Eye (tissue), 1 donor: ENCODE results near the gene REG3G.

Experiments used
- DNase-seq: peaks from one replicate; pipeline ENCODE4 v3.0.0-alpha.2; 2015

Gene REG3G

DNA sequence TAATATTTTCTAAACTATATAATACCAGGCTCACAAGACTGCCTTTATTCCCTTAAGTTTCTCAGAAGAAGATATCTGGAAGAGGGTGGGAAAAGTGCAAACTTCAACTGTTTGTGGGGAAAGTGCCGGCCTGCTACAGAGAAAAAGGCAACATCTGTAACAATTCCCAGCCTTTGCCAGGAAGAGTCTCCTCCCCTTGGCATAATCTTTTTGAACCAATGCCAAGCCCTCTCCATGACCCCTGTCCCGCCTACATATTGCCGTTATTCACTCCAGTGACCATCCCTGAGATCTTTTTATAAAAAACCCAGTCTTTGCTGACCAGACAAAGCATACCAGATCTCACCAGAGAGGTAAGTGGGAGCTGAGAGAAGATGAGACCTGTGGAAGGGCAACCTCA lies at the start of gene REG3G:
Gene REG3G (plus strand): TSS at position 282 of the 400 bp plus-strand sequence. CDS start 392 bp downstream, outside the sequence.
- DNase-seq: no peak

DNA sequence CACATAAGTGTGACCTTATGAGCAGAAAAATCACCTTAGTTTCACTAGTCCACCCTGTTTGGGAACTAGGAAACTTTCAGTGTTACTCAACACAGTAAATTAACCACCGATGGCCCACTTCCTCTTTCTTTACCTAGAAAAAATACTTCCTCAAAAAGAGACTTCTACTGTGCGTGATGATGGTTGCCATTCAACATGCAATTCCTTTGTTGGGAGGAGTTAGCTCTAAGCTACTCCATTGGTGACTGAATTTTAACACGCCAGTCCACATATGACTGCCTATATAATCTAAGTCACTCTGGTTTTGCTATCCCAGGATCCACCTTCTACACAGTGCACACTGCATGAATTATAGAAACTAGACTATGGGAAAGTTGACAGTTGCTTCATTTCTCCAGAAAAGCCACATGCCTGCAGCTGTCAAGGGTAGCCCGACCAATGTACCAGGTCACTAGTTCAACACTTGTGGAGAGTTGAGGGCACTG lies 47.8 kb upstream of the REG3G start:
- no peak for DNase-seq

DNA sequence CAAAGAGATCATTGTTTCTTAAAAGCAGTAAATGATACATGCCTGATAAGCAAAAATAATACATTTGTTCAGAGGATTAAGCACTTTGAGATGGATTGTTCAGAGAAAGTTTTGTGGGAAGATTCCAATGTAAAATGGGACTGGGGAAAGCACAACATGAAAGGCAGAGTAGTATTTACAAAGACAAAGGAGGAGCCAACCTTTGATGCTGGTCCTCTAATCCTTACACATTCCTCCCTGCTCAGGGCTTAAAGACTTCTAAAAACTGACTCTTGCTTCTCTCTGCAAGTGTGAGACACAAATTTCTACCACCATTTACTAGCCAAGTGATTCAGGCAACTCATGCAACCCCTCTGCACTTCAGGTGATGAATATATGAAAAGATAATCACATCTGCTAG lies 47.2 kb upstream of the REG3G start:
- DNase-seq: no peak

DNA sequence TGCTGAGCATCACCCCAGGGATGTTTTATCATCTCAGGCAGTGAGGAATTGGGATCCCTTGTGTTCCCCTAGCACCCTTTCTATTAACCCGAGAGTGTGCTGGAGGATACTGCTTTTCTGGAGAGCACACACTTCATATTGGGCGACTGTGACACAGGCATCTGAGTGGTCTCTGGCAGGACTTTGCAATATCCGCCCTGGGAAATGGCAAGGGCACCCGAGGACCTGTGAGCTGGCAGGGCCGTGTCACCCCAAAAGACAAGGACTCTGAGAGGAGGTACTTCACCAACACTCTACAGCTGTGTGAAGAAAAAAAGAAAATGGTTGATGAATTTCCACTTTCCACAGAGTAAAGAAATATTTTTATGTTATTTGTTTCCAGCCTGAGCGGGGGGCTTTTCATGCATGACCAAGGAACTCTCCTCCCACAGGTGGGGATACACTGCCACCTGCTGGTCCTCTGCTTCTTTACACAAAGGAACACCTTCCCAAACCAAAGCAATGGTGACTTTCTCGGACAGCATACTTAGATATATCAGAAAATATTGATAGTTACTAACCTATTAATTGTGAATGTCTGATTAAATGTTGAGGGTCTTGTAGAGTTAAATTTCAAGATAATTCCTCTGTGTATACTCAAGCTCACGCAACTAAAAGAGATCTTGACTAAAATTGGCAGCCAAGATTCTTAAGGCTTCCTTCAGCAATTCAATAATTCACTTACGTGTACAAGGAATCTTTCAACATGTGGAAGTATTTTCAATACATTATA lies 45.9 kb upstream of the REG3G start:
- peak; percentile 93 for DNase-seq

DNA sequence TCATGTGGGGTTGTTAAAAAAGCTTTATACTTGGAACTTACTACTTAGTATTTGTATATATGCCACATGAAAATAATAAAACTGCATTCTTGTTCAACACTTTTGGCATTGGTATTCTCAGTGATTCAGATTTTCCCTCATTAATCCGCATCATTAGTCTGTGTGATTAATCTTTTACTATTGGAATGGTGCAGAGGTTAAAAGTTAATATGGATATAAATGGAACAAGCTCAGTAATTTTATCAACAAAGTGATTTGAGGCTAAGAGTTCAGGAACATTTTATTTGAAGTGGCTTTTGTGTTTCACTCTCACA lies 45.4 kb upstream of the REG3G start:
- DNase-seq: peak; percentile 30

DNA sequence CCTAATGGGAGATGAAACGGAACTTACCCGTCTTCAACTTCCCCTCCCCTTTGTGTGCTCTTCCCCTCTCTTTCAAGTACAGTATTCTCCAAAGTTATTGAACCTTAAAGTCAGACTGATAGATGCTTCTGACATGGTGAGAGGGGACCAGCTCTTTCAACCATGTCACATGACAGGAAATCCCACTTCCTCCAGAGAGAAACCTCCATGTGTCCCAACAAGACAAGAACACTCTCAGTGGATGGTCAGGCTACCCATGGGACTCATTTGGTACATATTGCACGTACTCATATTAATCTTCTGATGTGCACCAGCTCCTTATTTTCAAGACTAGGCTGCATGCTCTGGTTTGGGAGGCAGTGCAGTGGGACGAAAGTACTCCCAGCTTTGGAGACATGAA lies 44.6 kb upstream of the REG3G start:
- DNase-seq: no peak

DNA sequence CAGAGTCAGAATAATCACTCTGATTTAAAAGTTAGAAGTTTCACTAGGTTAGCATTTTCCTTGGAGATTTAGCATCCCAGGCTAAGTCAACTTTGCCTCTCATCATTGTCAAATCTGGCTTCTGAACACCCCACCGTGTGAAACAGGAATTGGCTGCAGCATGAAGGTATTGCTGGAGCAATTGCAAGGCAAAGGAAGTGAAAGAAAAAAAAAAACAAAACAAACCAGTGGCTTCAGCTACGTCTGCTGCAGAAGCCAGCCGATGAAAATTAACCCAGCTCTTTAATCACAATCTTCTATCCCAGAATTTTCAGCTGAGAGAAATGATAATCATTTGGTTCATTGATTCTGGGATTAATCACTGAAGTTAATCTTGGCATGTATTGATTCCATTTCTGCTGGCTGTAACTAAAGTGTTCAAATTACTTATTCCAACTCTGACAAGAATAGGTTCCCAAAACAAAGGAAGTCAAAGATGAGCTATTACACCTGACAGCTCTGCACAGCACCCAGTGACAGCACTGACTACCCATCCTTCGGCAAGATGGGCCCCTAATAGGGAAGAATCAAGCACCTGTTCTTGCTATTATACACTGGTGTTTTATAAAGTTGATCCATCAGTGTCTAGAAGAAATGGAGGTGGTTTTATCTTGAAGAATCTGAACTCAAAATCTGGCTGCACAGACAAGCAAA lies 42.7 kb upstream of the REG3G start:
- DNase-seq: no peak

DNA sequence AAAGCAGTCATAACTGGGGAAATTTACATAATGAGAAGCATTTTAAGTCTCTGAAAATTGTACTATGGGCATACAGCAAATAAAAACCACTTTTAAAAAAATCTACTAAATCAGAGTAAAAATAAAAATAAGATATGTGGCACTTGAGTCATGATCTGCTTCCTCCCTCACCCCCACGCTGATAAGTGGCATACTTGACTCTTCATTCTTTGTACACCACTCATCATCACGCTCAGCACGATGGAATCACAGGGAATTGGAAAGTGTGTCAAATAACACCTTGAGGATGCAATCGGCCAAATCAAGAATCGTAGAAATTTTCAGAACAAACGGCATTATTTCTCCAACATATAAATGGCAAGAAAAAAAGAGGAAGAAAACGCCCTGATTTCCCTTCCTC lies 41.1 kb upstream of the REG3G start:
- no peak for DNase-seq

DNA sequence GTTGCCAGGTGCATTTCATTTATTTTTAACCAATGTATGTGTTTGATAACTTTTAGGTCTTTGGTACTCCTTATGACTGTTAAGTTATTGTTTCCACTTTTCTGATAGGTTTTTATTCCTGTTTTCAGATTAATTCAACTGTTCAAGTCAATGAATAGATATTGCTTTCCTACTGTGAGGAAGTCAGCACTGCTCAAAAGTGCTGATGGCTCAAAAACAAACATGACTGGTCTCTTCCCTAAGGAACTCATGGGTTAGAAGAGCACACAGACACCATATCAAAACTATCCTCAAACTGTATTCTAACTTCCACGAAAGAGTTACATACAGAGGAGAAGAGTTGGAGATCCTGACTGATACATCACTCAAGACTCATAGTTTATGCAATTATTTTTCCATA lies 39.9 kb upstream of the REG3G start:
- no peak for DNase-seq

DNA sequence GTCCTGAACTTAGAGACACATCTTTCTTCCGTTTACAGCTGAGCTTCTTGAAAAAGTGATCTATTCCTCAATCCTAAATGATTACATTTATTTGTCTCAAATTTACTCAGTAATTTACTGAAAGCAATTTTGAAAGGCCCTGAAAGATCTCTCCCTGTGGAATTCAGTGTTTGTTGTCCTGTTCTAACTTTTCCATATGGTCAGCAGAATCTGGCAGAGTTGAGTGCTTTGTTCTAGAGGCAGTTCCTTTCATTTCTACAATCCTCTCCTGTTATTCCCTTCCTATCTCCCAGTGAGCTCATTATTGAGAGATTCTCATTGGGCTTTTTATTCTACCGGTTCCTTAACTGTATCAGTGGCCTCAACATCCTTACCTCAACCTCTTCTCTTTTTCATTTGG lies 36.5 kb upstream of the REG3G start:
- no peak for DNase-seq

DNA sequence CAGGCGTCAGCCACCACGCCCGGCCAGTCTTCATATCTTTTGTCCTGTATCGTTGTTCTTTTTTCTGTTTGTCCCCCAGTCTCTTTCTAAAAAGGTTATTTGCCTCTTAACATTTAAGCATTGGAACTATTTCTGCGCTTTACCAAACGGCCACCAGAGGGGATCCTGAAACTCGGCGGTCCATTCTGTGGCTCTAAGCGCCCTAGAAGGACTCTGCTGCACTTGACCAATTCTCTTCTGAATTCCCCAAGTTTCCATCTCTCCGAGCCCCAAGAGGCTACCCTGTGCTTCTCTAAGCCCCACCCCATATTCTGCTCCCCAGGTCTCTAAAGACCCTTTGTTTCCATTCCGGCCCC lies 33.1 kb upstream of the REG3G start:
- peak; percentile 74 for DNase-seq

DNA sequence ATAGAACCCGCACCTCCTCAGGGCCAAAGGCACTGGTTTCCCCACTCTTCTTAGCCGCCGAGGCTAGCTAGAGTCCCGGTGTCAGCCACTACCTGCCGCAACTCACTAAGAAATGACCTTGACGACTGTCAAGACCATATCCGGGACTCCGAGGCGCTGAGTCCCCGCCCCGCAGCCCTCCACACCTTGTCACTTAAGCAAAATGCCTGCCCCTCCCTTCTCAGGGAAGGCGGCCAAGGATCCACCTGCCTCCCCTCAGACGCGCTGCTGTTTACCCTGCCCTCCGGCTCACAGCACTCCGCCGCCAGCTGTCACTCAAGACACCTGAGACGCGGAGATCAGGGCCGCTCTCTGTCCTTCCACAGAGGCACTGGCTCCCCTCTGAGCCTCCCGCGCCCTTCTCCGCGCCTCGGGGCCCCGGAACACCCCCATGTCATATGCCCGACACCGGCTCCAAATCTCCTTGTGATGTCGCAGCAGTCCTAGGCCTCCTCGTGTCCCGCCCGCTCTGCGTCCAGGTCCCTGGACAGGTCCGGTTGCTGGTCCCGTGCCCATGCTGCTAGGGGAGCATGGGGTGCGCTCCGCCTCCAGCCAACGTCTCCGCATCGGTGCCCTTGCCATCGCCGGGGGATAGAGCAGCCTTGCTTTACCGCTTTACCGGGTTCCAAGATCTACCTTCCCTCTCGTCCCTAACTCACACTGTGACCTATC lies 32.5 kb upstream of the REG3G start:
- peak; percentile 60 for DNase-seq

DNA sequence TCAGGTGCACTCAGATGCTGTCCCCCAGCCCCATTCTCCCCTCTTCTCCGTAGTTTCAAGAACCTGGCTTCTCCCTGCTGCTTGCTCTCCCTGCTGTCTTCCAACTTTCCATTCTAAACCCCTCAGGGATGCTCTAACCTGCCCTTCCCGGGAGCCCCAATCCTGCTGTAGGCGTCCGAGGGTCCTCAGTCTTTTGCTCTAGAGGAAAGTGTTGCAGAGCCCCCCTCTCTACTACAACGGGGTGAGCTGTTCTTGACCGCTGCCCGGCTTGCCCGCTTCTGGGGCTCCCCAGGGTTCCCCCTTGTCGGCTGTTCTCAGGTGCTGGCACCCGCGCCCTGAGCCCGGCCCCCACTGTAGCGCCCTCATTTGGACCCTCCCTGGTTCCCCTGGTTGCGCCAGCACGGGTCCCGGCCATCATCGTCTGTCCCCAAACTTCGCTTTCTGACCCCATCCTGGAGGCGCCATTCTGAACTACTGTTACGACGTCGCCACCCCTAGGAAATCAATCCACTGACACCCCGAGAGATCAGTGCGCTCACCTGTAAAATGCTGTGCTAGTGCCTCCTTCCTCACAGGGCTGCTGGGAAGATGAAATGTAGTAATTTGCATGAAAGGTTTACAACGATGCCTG lies 31.9 kb upstream of the REG3G start:
- no peak for DNase-seq

DNA sequence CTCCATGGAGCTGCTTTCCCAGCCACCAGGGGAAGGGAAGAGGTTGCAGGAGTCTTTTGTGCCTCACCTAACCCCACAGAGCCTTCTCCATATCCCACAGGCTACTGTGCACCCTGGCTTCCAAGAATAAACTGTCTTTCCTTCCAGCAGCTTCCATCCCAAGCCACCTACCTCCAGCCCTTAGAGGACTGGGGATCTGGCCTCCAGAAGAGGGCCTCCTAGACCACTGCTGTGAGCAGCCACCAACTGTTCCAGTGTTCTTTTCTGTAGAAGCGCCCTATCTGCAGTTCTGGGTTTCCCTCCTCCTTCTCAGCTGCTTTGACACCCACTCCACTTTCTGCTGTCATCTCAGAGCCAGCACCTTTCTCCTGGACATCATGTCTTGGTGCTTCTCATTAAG lies 30.7 kb upstream of the REG3G start:
- DNase-seq: no peak

DNA sequence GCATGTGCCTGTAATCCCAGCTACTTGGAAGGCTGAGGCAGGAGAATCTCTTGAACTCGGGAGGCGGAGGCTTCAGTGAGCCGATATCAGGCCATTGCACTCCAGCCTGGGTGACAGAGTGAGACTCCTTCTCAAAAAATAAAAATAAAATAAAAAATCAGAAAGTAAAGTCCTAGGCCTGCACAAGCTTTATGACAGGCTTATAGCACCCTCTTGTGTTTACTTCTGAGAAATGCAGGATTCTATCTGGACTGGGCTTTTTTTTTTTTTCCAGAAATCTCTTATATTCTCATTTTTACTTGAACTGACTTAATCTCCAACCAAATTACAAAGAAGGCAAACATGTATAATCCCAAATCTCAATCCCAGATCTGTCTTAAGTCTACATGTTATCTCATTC lies 26.1 kb upstream of the REG3G start:
- peak; percentile 69 for DNase-seq

DNA sequence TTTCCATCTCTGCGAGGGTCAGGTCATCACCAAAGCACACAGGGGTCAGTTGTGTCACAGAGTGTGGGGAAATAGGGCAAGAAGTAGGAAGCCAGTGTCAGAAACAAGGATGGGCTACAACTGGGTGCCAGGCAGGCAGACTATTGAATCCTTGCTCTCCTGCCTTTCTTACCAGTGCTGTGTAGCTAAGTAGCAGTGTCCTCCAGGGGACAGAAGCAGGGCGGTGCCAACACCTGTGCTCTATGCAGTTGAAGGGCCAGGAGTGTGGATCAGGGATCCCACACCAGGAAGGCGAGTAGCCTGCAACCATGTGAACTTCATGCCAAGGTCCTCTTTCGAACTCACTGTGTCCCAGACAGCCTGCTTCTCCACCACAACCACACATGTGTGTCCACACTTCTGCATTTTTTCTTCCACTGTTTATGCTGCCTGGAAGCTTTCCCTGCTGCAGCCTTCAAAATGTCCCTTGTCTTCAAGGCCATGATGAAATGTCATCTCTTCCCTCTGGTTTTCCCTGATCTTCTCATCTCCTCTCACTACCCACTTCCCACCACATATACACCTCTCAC lies 25.4 kb upstream of the REG3G start:
- DNase-seq: no peak

DNA sequence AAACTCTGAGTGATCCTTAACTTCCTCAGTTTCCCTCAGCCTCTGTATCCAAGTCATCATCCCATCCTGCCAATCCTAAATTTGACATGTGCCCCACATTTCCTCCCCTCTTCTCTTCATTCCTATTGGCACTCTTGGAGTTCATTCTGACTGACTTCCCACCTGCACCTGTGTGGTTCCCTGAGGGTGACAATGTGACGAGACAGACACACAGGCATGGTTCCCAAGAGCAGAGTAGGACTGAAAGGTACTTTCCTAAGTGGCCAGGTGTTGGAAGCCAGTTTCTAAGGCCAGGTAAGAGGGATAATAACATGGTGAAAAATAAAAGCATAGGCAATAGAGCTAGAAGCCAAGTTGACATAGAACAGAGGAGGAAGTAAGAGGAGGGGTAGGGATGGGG lies 24.2 kb upstream of the REG3G start:
- no peak for DNase-seq

DNA sequence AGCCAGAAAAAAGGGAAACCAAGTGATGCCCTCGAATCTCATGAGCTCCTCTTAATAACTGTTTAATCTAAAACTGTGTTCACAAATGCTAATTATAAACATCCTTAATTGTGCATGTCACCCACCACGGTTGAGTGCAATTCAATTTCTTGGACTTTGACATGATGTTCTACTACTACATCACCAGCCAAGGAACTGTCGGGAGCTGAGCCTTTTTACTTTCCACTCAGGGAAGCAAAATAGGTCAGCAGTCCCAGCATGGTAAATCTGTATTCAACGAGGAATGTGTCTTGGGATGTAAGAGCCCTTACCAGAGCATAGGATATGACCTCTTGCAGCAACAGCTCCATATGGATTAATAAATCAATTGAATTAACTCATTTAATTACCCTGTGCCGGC lies 20.8 kb upstream of the REG3G start:
- peak; percentile 53 for DNase-seq

DNA sequence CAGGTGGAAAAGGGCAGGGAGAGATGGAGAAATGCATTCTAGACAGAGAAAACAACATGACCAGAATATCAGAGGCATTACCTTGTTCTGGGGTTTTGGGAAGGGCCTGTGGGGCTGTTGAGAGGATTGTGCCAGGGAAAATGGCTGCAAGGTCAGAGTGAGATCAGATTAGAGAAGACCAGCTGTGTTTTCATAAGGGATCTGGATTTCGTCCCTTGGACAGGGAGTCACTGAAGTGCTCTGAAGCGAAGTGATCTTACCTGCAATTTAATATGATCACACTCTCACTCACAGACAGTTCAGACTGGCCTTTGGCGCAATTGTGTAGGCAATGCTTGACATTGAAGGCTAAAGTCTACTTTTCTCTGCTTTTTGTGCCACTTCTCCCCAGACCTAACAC lies 20.3 kb upstream of the REG3G start:
- no peak for DNase-seq

DNA sequence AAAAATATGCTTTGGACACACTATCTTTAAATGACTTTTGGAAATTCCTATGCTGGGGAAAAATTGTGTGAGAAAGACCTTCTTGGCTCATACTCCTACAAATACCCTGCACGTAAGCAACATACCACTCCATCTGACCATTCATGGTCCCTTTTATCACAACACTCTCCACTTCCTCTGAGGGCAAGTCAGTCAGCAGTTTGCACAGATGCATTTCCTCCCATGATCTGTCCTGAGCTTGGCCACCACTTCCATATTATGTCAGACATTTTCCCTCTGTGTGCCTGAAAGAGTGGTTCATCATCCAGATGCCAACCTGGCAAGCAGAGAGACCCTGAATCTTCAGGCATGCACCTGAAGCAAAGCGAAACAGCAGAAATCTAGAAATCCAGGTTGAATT lies 16.1 kb upstream of the REG3G start:
- DNase-seq: no peak

DNA sequence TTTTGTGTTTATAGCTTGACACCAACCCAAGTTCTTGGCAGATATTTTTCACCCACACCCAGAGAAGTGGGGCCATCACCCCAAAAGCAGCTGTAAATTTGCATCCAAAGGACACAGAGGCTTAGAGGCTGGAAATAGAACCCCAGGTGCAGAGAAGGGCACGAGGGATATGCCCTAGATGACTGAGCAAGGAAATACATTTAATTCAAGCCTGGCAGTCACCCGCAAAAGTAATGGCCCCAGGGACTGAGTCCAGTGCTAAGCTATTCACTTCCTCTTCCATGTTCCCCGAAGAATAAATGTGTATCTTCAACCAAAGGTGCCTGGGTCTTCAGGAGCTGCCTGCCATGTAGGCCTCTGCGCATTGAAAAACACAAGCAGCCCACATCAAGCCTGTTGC lies 14.0 kb upstream of the REG3G start:
- DNase-seq: peak; percentile 54

DNA sequence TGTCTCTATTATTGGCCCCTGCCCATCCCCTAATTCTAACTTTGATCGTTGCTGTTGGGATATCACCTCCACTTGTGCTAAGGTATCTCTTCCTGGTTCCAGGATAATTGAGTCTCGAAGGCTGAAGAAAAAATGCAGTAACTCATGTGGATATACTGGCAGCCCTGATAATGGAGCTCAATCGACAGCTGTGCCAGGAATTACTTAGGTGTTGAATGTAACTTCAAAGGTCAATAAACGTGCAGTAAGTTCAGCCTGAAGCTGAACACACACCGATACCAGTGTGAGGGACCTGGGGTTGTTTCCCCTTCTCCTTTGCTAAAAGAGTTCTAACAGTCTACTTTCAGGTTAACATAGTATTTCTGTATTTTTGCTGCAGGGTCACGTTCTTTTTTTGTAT lies 11.9 kb upstream of the REG3G start:
- DNase-seq: no peak

DNA sequence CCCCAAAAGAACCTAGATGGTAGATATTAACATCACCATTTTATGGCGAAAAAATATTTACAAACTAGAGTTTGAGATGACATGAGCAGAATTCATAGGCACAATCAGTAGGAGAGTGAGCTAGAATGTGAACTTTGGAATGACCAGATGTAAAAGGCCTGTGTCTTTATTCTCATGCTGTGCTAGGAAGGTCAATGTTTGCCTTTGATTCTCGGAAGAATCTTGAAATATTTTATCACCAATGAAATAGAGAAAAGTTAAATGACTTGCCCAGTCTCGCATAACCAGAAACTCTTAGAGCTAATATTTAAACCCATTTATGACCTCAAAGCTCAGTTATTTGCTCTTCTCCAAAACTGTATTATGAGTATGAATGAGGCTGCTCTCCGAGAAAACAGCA lies 9.2 kb upstream of the REG3G start:
- DNase-seq: no peak
